Endothelial cell of umbilical vein (primary cell): ENCODE data around the gene HDAC7. TPM values are rescaled to one million over a fixed set of nuclear protein-coding genes. Genes with fewer than 3 reads are reported as not detected.

ENCODE experiments used
- BruUV-seq: library from RNA; stranded (reverse); fragments of 400-500 nt; replicated peaks from 2 replicates; lab custom pipeline; 2021; lab: Mats Ljungman, UMichigan
- CTCF ChIA-PET: fragments of 300-600, 350-600 bp; sonication (Branson Sonifier 250); formaldehyde crosslinking; loops from one replicate; lab custom pipeline; 2021; ENCODE audit warnings: antibody characterized with exemption, inconsistent platforms; lab: Charles Lee
- POLR2A ChIA-PET: fragments of 300-600, 350-600 bp; sonication (Branson Sonifier 250); formaldehyde crosslinking; loops from one replicate; lab custom pipeline; 2021; ENCODE audit warnings: antibody characterized with exemption, inconsistent platforms; lab: Charles Lee
- DNase-seq: peaks from one replicate; pipeline ENCODE4 v3.0.0-alpha.2; 2011; ENCODE audit warnings: low read depth, low spot score
- FAIRE-seq: peaks from 2 replicates; lab custom pipeline; 2011; peaks lifted over from hg19 to GRCh38; lab: Jason Lieb, UNC
- H2AFZ ChIP-seq: 2 replicates; pipeline ENCODE4 v1.6.0; 2012; ENCODE audit warnings: low read depth, low read length, control low read depth, inconsistent platforms
- H3K27ac ChIP-seq: 2 replicates; pipeline ENCODE4 v1.5.1; 2011; ENCODE audit warnings: low read depth, mild to moderate bottlenecking, control low read depth, low read length, moderate library complexity; ENCODE audit not compliant: insufficient read depth
- H3K27me3 ChIP-seq, 2 experiments: 2 replicates each; pipeline versions ENCODE4 v1.6.0 to v1.6.1; 2011; ENCODE audit warnings: low read length in 2 of 2, mixed read lengths in 1 of 2; ENCODE audit not compliant: control insufficient read depth in 2 of 2, insufficient read depth in 2 of 2
- H3K36me3 ChIP-seq, 2 experiments: 2 replicates in 1 of 2; 3 replicates in 1 of 2; pipeline ENCODE4 v1.5.1; 2011; ENCODE audit warnings: low read length in 2 of 2, mild to moderate bottlenecking in 1 of 2, moderate library complexity in 1 of 2; ENCODE audit not compliant: control insufficient read depth in 2 of 2, insufficient read depth in 2 of 2; ENCODE audit errors: extremely low read depth in 1 of 2
- H3K4me1 ChIP-seq: 3 replicates; pipeline ENCODE4 v1.5.1; 2011; ENCODE audit warnings: mild to moderate bottlenecking, low read length; ENCODE audit not compliant: control insufficient read depth, insufficient read depth; ENCODE audit errors: extremely low read depth
- H3K4me2 ChIP-seq: 2 replicates; pipeline ENCODE4 v1.6.1; 2011; ENCODE audit warnings: low read length, control low read depth, mixed read lengths; ENCODE audit not compliant: insufficient read depth
- H3K4me3 ChIP-seq, 3 experiments: fragments of 200-600 bp in 1 of 3; sonication (generic), shearing (Covaris generic) in 1 of 3; replicated peaks in 1 of 3; 2 replicates each; pipeline ENCODE4 v1.5.1; 2011 to 2016; ENCODE audit warnings: control low read depth in 3 of 3, low read length in 3 of 3, mild to moderate bottlenecking in 2 of 3, inconsistent platforms in 1 of 3, low read depth in 1 of 3, moderate library complexity in 1 of 3; ENCODE audit not compliant: insufficient read depth in 1 of 3
- H3K79me2 ChIP-seq: 2 replicates; pipeline ENCODE4 v1.6.0; 2012; ENCODE audit warnings: low read length, inconsistent platforms; ENCODE audit not compliant: control insufficient read depth, insufficient read depth
- H3K9ac ChIP-seq: replicated peaks from 2 replicates; pipeline ENCODE3; 2011; ENCODE audit warnings: low read length, control low read depth; ENCODE audit not compliant: insufficient read depth; ENCODE audit errors: extremely low read depth
- H3K9me1 ChIP-seq: replicated peaks from 3 replicates; pipeline ENCODE4 v1.6.0; 2011; ENCODE audit warnings: mild to moderate bottlenecking, low read length; ENCODE audit not compliant: control insufficient read depth, insufficient read depth; ENCODE audit errors: extremely low read depth
- H3K9me3 ChIP-seq: replicated peaks from 2 replicates; pipeline ENCODE4 v1.5.1; 2012; ENCODE audit warnings: low read length, inconsistent platforms; ENCODE audit not compliant: control insufficient read depth, insufficient read depth
- H4K20me1 ChIP-seq: replicated peaks from 2 replicates; pipeline ENCODE3; 2011; ENCODE audit warnings: mild to moderate bottlenecking, low read length; ENCODE audit not compliant: control insufficient read depth, insufficient read depth; ENCODE audit errors: extremely low read depth
- CTCF ChIP-seq, 2 donors: IDR thresholded peaks; 1 replicate in 1 of 2; 2 replicates in 1 of 2; pipeline ENCODE4 v1.5.1; 2011; ENCODE audit warnings: low read length in 2 of 2, mild to moderate bottlenecking in 2 of 2, moderate library complexity in 2 of 2, control low read depth in 1 of 2, inconsistent platforms in 1 of 2, low read depth in 1 of 2; ENCODE audit not compliant: insufficient read depth in 1 of 2; ENCODE audit errors: extremely low read depth in 1 of 2
- GATA2 ChIP-seq: IDR thresholded peaks from 2 replicates; pipeline ENCODE4 v1.7.0; 2011; ENCODE audit warnings: low read depth, mild to moderate bottlenecking, moderate library complexity, mixed read lengths, low read length; ENCODE audit not compliant: insufficient read length, insufficient read depth
- JUN ChIP-seq: IDR thresholded peaks from 2 replicates; pipeline ENCODE4 v1.6.1; 2011; ENCODE audit warnings: borderline replicate concordance, low read depth; ENCODE audit not compliant: insufficient read length, insufficient read depth
- POLR2AphosphoS5 ChIP-seq: IDR thresholded peaks from 2 replicates; pipeline ENCODE4 v1.6.1; 2012; ENCODE audit warnings: low read depth, mild to moderate bottlenecking, control low read depth, low read length, moderate library complexity; ENCODE audit not compliant: insufficient read depth
- dilution Hi-C: fragments of 300-500 bp; cut with MboI; formaldehyde crosslinking; loops from one replicate; pipeline ENCODE4 v1.15.0; 2019; ENCODE audit warnings: low sequenced_read_pairs; ENCODE audit not compliant: extremely low pct_ligation_motif_present
- intact Hi-C: fragments of 100-400 bp; cut with micrococcal nuclease; formaldehyde crosslinking; loops from one replicate; pipeline ENCODE4 v1.10.0; 2022
- polyA plus RNA-seq, 4 experiments: library from polyadenylated mRNA; depleted of rRNA in 3 of 4; stranded (reverse) in 3 of 4; unstranded in 1 of 4; fragments of >200 nt; gene quantifications; 2 replicates each; pipeline versions ENCODE4 v1.2.1 to v1.2.3, GENCODE V29; 2011 to 2012; ENCODE audit warnings: missing spikeins in 1 of 4
- total RNA-seq: library from RNA; stranded (reverse); gene quantifications from 2 replicates; pipeline ENCODE4 v1.2.3, GENCODE V29; 2021

The HDAC7 gene
- total and polyA plus RNA-seq, 2 donors (not counting 3 experiments of a cell fraction or from before 2014, with no cell fraction given), result 119 to 249 TPM

GRCh38 chr12:47802312-47802711, 17.4 kb downstream of the HDAC7 start:
- dilution Hi-C loops, result no loop called here
- Histone ChIP-seq H3K4me2 (peak overlapping the region; percentile 8), H3K36me3 (peaks cover 20 to 33% of the 10 kb centered on the region in 2 experiments), H3K4me1 (peaks cover 63% of the 10 kb centered on the region), H4K20me1 (peaks cover 6% of the 10 kb centered on the region), H3K9me1 (no peaks in the 10 kb centered on the region), H3K9me3 (no peaks in the 10 kb centered on the region), H2AFZ (no peak overlapping the region), H3K27ac (peak overlapping the region; percentile 19), H3K27me3 (no peaks in the 10 kb centered on the region), H3K79me2 (peaks cover 94% of the 10 kb centered on the region), H3K4me3 (no peak overlapping the region), H3K9ac (peak overlapping the region; percentile 10)
- no TSS peak for BruUV-seq
- POLR2A ChIA-PET, result interaction anchor here (1.2 to 1.8 kb wide), 3 partner anchors 11 to 36 kb away, joined by 3 to 9 read pairs (median 4); no protein-coding TSS in a partner anchor
- TF ChIP-seq CTCF (IDR thresholded peaks at IDR 0.05; ENCODE audit: extremely low read depth in 1 of 2, insufficient read depth in 1 of 2, low read depth in 1 of 2, low read length in 2 of 2), result peak; percentile 48 to 58
- TF ChIP-seq GATA2, result no peak
- FAIRE-seq (peak; percentile 31), DNase-seq (no peak)
- intact Hi-C loops, result loop anchor here (1.0 kb wide), 1 partner anchor 15 kb away; no protein-coding TSS in a partner anchor
- CTCF ChIA-PET, result interaction anchor here (0.7 to 15.8 kb wide), 19 partner anchors 8 to 816 kb away, joined by 3 to 427 read pairs (median 5); partner anchors contain the start of genes RAPGEF3 and SLC48A1

- Histone ChIP-seq H3K36me3 (peaks cover 22 to 37% of the 10 kb centered on the region in 2 experiments), H3K27me3 (no peaks in the 10 kb centered on the region), H3K27ac (no peak overlapping the region), H3K4me1 (peaks cover 60% of the 10 kb centered on the region), H3K79me2 (peaks cover 91% of the 10 kb centered on the region), H4K20me1 (peaks cover 6% of the 10 kb centered on the region), H2AFZ (no peak overlapping the region), H3K4me2 (peak overlapping the region; percentile 8), H3K9me1 (no peaks in the 10 kb centered on the region), H3K9me3 (no peaks in the 10 kb centered on the region), H3K9ac (peak overlapping the region; percentile 10), H3K4me3 (no peak overlapping the region)
- dilution Hi-C loops (no loop called here), intact Hi-C loops (loop anchor here (1.0 kb wide), 3 partner anchors 7 to 35 kb away; no protein-coding TSS in a partner anchor)
- FAIRE-seq (no peak), DNase-seq (peak; percentile 48)
- peak; percentile 22 for TF ChIP-seq POLR2AphosphoS5
- TF ChIP-seq JUN, result no peak
- BruUV-seq, result no TSS peak
- ChIA-PET POLR2A (interaction anchor here (1.2 to 1.8 kb wide), 3 partner anchors 11 to 37 kb away, joined by 3 to 9 read pairs (median 4); no protein-coding TSS in a partner anchor), CTCF (interaction anchor here (0.7 to 15.8 kb wide), 19 partner anchors 9 to 816 kb away, joined by 3 to 427 read pairs (median 5); partner anchors contain the start of genes RAPGEF3 and SLC48A1)
These were observed 17.8 kb downstream of the HDAC7 start for GRCh38 chr12:47801904-47802246.
